ENCODE data around the gene ZNF761. TPM values are rescaled to one million over a fixed set of nuclear protein-coding genes. Genes with fewer than 3 reads are reported as not detected.
A peak's percentile ranks its signal among the peaks of the same experiment; 100 is the strongest.
"Not testable (repeated sequence)": the region's sequence is repeated elsewhere in the genome, so short reads cannot be mapped to it uniquely, and the experiment has no call there.

Gene ZNF761
- total RNA-seq, 1 donor from 2014 or later = 8.2 TPM

DNA sequence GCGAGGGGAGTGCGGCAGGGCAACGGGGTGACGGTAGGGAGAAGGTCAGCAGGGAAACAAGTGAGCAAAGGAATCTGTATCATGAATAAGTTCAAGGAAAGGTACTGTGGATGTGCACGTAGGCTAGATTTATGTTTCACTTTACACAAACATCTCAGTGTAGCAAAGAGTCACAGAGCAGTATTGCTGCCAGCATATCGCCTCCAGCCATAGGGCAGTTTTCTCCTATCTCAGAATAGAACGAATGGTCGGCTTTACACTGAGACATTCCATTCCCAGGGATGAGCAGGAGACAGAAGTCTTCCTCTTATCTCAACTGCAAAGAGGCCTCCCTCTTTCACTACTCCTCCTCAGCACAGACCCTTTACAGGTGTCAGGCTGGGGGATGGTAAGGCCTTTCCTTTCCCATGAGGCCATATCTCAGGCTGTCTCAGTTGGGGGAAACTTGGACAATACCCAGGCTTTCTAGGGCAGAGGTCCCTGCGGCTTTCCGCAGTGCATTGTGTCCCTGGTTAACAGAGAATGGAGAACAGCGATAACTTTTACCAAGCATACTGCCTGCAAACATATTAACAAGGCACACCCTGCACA is 28.4 kb downstream of the ZNF761 start:
- not testable (repeated sequence) for DNase-seq

DNA sequence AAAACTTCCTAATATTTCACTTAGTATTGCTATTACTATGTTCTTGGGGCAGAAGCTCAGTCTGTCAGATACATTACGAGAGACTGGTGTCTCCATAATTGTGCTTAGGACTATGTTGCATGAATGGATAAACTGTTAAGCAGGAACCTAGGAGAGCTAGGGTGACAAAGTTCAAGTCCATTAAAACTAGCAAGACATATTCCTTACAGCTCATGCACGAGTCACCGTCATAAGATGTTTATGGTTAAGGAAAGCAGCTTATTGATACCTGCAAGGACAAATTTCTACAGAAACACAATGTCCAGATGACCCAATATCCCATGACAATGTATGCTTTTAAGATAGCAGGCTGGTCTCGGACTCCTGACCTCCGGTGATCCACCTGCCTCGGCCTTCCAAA is 30.1 kb downstream of the ZNF761 start:
- DNase-seq = no peak

DNA sequence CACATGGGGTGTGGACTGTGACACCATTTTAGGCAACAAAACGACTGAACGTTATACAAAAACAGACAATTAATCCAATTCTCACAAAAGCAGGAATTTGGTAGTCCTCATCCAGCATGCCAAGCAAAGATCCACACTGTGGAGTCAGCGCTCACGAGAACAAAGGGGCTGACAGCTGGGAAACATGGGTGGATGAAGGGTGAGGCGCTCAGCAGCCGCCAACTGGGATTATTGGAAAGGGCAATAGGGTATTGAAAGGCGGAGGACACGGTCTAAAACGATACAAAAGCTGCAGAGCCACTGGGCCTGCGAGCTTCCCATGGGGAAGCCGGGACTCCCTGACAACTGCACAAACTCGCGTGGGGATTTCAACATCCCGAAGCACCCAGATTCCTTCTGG is 31.1 kb downstream of the ZNF761 start:
- no peak for DNase-seq

DNA sequence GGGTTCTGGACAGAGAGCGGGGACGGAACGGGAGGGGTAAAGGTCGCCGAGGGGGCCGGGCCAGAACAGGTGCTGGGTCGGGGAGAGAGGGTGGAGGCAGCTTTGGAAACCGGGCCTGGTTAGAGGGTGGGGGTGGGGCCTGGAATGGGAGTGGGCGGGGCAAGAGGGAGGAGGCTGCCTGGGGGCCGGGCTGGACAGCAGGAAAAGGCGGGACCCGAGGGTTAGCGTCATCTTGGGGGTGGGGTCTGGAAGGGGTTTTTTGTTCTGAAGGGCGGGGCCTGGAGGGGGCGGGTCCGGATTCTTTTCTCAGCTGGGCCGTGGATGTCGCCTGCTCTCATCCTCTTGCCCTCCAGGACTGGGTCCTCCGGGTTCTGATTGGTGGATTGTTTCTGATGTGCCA is 31.5 kb downstream of the ZNF761 start:
- no peak for DNase-seq

DNA sequence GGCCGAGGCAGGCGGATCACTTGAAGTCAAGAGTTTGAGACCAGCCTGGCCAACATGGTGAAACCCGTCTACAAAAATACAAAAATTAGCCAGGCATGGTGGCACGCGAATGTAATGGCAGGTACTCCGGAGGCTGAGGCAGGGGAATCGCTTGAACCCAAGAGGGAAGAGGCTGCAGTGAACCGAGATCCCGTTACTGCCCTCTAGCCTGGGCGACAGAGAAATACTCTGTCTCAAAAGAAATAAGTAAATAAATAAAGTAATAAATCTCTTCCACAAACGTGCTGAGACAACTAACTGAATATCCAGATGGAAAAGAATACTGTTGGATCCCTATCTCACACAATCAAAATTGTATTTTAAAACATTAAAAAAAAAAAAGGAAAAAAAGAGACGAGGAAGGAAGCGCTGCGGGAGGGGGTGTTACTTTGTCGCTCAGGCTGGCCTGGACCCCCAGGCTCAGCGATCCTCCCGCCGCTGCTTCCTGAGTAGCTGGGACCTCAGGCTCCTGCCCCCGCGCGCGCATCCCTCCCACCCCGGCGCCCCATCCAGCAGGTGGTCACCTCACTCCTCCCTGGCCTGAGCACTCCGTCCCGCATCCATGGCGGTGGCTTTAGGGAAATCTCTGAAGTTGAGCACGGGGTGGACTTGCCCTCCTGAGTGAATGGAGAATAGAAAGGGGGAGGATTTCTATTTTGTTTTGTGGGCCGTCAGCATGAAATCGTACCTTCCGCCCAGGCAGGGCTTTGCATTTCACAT is 35.1 kb downstream of the ZNF761 start:
- no peak for DNase-seq

DNA sequence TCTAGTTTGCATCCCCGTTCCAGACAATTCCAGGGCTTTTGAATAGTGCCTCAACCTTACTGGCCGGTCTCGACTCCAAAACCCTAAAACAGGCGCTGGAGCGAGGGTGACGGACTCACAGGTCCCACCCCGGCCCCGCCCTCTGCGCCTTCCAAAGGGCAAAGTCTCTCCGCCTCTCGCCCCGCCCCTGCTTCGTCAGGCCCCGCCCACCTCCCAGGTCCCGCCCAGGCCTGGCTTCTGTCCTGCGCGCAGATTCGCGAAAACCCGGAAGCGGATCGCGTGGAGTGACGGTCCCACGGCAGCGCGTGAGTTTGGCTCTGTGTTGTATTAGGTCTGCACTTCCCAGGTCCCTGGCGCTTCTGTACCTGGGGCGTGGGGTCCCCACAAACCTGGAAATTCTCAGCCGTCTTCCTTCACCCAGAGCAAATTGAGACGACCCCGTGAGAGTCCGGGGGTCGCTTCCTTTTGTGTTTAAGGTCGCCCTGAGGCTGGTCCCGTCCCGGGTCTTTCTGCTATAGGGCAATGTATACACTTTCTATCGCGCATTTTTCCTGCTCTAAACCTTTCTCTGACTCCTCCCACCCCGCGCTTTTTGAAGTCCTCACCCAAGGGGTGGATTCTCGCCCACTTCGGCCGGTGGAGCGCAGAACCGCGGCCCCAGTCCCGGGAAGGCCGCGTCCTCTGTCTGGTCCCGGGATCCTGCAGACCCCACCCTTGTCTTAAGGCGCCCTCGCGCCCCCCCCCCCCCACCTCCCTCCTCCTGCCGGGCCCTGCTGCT is 35.9 kb downstream of the ZNF761 start, which contains the start of gene ZNF813:
Gene ZNF813, plus strand, starts transcription at position 249 of the 778 bp plus-strand sequence. CDS start 16,090 bp downstream, outside the sequence.
- DNase-seq = peak; percentile 84

DNA sequence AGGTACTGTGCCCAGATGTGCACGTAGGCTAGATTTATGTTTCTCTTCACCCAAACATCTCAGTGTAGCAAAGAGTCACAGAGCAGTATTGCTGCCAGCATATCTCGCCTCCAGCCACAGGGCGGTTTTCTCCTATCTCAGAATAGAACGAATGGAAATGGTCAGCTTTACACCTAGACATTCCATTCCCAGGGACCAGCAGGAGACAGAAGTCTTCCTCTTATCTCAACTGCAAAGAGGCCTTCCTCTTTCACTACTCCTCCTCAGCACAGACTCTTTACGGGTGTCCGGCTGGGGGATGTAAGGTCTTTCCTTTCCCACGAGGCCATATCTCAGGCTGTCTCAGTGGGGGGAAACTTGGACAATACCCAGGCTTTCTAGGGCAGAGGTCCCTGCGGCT is 36.8 kb downstream of the ZNF761 start:
- DNase-seq = not testable (repeated sequence)

DNA sequence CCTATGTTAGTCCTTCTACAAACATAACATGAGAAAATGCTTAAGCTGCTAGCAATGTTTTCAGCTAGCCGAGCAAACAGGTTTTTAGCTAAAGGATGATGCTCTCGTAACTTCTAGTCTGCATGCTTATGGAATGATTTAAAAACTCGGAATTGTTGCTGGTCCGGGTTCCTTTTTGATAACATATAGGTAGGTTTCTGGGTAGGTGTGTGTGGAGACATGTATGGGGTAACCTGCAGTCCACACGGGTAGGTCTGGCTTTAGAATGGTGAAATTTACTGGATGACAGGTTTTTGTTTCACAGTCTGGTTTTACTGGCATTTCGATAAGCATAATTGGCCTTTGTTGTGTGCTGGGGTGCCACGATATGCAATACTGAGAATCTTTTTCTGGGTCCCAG is 40.1 kb downstream of the ZNF761 start:
- DNase-seq = no peak

DNA sequence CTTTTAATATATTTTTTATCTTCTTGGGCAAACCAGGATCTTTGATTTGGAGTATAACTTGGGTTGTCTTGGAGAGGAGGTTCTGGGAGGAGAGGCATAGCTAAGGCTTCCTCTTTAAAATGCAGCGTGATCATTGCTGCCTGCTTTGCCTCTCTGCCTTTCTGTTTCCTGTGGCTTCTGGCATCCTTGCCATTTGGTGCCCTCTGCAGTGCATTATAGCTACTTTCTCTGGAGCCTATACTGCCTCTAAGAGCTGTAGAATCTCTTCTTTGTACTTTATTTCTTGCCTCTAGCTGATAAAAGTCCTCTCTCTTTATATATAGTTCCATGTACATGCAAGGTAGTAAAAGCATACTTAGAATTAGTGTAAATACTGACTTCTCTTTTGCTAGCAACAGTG is 43.0 kb downstream of the ZNF761 start:
- DNase-seq = not testable (repeated sequence)

DNA sequence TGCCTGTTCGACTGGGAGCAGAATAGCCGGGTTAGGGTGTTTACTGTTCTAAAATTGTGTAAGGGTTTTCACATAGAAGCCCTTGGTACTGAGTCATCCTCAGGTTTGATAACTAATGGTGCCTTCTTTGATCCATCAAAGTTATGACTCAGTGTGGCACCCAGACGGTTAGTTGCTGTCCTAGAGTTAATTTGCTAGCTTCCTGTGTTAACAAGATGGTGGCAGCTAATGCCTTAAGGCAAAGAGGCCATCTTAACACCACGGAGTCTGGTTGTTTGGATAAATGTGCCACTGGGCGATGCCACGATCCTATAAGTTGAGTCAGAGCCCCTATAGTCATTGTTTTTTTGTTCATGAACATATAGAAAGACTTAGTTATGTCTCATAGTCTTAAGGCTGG is 43.7 kb downstream of the ZNF761 start:
- not testable (repeated sequence) for DNase-seq

DNA sequence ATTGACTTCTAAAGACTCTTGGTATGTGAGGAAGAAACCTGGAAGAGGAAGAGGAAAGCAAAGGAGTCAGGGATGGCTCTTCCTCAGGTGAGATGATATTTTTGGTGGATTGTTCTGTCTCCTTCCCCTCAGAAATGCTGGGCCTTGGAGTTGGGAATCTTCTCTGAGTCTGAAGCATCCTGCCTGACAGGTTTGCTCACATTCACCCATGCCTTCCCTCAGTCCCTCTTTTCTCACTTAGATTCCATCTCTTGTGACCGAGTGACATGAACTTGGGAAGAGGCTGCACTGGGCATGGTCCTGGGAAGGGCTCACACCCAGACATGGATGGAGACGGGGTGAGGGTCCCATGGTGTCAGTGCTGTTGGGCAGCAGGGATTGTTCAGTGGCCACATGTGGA is 52.0 kb downstream of the ZNF761 start:
- DNase-seq = not testable (repeated sequence)

DNA sequence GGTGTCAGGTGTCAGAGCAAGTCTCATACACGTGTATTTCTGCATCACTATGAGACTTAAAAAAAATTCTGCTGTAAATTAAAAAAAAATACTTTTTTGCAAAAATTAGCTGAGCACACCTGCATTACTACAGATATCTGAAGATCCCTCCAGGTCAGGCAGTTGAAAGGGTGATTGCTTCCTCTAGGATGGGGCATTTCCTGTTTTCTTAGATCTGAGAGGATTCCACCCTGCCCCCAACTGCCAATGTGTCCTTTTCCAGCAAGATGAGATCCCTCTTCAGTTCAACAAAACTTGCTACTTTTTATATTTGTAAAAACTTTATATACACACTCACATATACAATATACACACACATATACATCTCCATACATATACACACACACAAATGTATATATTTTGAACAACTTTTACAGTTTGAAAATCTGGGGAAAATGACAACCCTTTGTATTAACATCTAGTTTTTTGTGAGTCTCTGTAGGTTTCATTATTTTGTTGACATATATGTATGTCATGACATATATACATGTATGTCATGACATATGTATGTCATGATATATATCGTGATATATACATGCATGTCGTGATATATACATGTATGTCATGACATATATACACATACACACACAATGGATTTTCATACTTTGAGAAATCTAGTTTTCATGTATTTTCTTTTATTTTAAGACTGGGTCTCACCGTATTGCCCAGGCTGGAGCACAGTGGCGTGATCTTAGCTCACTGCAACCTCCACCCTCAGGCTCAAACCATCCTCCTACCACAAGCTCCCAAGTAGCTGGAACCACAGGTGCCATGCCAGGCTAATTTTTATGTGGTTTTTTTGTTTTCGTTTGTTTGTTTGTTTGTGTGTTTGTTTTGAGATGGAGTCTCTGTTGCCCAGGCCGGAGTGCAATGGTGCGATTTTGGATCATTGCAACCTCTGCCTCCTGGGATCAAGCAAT is 53.5 kb downstream of the ZNF761 start:
- no peak for DNase-seq

DNA sequence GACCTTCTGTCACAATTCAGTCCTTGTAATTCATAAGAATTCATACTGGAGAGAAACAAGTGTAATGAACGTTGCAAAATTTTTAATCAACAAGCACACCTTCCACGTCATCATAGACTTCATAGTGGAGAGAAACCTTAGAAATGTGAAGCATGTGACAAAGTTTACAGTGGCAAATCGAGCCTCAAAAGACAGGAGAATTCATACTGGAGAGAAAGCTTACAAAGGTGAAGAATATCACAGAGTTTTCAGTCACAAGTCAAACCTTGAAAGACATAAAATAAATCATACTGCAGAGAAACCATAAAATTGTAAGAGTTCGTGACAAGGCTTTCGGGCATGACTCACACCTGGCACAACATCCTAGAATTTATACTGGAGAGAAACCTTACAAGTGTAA is 60.4 kb downstream of the ZNF761 start:
- no peak for DNase-seq

DNA sequence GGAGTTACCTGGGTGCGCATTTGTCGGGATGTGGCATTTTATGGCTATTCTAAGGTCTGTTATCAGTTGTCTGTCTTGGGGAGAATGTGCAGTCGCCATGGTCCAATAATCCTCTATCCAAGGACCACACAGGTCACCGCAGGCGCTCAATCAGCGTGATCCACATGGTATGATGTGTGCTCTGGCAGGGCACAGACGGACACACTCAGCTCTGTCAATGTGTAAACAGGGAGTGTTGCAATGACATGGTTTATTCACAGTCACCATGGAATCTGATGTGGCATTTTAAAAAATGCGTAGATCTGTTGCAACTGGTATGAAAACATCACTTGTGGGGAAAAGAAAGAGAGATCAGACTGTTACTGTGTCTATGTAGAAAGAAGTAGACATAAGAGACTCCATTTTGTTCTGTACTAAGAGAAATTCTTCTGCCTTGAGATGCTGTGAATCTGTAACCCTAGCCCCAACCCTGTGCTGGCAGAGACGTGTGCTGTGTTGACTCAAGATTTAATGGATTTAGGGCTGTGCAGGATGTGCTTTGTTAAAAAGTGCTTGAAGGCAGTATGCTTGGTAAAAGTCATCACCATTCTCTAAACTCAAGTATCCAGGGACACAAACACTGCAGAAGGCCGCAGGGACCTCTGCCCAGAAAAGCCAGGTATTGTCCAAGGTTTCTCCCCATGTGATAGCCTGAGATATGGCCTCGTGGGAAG is 65.7 kb downstream of the ZNF761 start:
- DNase-seq = not testable (repeated sequence)

DNA sequence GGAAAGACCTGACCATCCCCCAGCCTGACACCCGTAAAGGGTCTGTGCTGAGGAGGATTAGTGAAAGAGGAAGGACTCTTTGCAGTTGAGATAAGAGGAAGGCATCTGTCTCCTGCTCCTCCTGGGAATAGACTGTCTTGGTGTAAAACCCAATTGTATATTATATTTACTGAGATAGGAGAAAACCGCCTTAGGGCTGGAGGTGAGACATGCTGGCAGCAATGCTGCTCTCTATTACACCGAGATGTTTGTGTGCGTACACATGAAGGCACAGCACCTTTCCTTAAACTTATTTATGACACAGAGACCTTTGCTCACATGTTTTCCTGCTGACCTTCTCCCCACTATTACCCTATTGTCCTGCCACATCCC is 66.2 kb downstream of the ZNF761 start:
- not testable (repeated sequence) for DNase-seq

DNA sequence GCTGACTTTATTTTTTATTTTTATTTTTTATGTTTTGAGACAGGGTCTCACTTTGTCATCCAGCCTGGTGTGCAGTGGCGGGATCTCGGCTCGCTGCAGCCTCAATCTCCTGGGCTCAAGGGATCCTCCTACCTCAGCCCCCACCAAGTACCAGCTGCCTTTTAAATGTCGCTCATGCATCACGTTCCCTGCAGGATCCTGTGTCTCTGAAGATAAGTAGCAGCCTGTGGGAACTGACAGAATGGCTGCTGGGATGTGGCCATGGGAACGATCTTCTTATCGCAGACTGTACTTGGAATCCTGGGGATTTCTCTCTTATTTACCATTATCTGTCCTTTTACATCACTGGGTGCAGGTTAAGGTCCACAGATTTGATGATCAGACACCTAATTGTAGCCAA is 71.4 kb downstream of the ZNF761 start:
- DNase-seq = not testable (repeated sequence)

DNA sequence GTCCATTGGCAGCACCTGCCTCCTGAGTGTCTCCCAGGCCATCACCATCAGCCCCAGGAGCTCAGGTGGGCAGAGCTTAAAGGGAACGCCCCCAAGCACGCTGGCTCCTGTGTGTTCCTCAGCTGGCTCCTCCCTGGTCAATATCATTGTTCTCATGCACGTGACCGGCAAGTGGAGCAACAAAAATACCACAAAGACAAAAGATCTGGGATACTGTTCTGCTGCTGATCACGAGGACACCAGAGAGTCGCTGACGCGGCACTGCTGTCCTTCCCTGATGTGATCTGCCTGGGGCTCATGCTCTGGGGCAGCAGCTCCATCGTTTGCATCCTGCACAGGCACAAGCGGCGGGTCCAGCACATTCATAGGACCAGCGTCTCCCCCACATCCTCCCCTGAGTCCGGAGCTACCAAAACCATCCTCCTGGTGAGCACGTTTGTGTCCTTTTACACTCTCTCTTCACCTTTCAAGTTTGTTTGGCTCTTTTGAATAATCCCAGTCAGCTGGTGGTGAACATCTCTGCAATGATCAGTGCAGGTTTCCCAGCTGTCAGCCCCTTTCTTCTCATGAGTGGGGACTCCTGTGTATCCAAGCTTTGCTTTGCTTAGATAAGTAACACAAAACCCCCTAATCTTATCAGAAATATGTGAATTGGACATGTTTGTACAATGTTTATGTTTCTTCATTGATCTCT is 72.0 kb downstream of the ZNF761 start:
- not testable (repeated sequence) for DNase-seq

DNA sequence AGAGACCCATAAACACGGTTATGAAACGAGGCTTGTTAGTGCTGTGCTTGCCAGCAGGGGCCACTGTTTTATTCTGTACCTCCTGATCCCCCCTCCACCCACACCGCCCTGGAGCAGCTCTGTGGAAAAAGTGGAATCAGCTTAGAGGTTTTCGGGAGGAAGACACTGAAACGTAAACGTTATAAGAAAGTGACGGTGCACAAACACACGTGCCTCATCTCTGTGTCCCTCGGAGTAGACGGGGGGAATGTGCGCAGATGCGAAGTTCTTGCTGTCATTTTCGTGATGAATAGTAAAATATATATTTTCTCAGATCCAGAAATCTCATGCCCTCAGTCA is 72.5 kb downstream of the ZNF761 start:
- DNase-seq = not testable (repeated sequence)

DNA sequence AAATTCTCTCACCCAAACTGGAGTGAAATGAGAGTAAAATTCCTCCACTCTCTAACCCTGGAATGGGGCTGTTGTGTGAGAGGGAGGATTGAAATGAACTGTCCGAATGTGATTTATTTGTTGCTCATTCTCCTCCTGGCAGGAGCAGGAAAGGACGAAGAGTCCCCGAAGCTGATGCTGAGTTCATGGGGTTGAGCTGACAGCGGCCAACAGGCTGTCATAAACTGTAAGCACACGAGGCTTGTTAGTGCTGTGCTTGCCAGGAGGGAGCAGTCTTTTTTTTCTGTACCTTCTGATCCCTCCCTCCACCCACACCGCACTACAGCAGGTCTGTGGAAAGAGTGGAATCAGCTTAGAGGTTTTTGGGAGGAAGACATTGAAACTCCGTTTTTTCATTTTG is 73.1 kb downstream of the ZNF761 start:
- no peak for DNase-seq

DNA sequence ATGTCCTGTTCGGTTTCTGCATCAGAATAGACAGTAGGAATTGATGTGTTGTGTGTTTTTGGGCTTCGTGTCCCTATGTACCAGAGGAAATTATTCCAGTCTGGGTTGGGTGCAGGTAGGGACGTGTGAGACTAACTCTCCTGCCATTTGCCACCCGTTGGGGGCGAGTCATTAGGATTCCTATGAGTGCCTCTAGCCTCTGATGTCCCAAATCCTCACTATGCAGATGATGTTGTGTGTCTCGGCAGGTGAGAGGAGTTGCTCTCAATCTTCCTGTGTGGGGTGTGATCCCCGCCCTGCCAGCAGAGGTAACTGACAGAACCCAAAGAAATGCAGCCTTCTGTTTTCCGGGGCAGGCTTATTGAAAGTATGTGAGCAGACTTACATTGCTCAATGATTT is 74.9 kb downstream of the ZNF761 start:
- DNase-seq = no peak
